WERI-Rb-1 (cell line): Measurements from ENCODE around the gene STPG2.
A peak's percentile ranks its signal among the peaks of the same experiment; 100 is the strongest.

Source experiments
- DNase-seq: peaks from one replicate; pipeline ENCODE4 v3.0.0-alpha.2; 2020
- H3K27ac ChIP-seq: fragments of 250-450 bp; sonication (Bioruptor Pico); 2 replicates; pipeline ENCODE4 v1.5.1; 2020; ENCODE audit warnings: mild to moderate bottlenecking, moderate library complexity
- H3K27me3 ChIP-seq: fragments of 250-450 bp; sonication (Bioruptor Pico); 2 replicates; pipeline ENCODE4 v1.5.1; 2021; ENCODE audit warnings: mild to moderate bottlenecking, low read depth, moderate library complexity; ENCODE audit not compliant: insufficient read depth, severe bottlenecking
- H3K36me3 ChIP-seq: fragments of 250-450 bp; sonication (Bioruptor Pico); 2 replicates; pipeline ENCODE4 v1.5.1; 2020; ENCODE audit warnings: mild to moderate bottlenecking, moderate library complexity
- H3K4me3 ChIP-seq: 2 replicates; pipeline ENCODE4 v1.5.1; 2011; ENCODE audit warnings: low read depth, mild to moderate bottlenecking, control low read depth, low read length
- H3K9me3 ChIP-seq: fragments of 250-450 bp; sonication (Bioruptor Pico); 2 replicates; pipeline ENCODE4 v1.5.1; 2021; ENCODE audit warnings: mild to moderate bottlenecking, moderate library complexity; ENCODE audit not compliant: severe bottlenecking
- TF ChIP-seq, protein P1 (sequence below): IDR thresholded peaks from 2 replicates; pipeline ENCODE4 v1.5.1; 2011; ENCODE audit warnings: low read depth, mild to moderate bottlenecking, control low read depth, inconsistent platforms, low read length

Gene STPG2

DNA sequence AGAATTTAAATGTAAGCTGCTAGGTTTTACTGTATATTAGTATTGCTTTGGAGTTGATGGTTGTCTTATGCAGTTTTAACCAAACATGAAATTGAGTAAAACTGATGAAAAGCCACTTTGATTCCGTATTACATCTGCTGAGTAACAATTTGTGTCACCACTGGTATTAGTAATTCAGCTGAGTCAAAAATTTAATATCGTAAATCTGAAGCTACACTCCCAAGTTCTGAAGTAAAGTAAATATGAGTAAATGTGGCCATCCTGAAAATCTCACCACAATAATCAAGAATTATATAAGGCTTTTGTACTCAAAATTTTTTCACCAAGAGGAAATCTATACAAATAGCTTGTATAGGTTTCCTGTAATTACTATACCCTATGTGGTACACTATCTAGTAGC, 142.3 kb downstream of the STPG2 start:
- H3K9me3 ChIP-seq: peaks cover 3% of the 10 kb centered on the region
- no peak for DNase-seq
- no peaks in the 10 kb centered on the region for H3K27me3 ChIP-seq
- TF ChIP-seq, protein P1, sequence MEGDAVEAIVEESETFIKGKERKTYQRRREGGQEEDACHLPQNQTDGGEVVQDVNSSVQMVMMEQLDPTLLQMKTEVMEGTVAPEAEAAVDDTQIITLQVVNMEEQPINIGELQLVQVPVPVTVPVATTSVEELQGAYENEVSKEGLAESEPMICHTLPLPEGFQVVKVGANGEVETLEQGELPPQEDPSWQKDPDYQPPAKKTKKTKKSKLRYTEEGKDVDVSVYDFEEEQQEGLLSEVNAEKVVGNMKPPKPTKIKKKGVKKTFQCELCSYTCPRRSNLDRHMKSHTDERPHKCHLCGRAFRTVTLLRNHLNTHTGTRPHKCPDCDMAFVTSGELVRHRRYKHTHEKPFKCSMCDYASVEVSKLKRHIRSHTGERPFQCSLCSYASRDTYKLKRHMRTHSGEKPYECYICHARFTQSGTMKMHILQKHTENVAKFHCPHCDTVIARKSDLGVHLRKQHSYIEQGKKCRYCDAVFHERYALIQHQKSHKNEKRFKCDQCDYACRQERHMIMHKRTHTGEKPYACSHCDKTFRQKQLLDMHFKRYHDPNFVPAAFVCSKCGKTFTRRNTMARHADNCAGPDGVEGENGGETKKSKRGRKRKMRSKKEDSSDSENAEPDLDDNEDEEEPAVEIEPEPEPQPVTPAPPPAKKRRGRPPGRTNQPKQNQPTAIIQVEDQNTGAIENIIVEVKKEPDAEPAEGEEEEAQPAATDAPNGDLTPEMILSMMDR: no peak
- H3K4me3 ChIP-seq: no peak overlapping the region
- H3K36me3 ChIP-seq: no peaks in the 10 kb centered on the region
- no peak overlapping the region for H3K27ac ChIP-seq

DNA sequence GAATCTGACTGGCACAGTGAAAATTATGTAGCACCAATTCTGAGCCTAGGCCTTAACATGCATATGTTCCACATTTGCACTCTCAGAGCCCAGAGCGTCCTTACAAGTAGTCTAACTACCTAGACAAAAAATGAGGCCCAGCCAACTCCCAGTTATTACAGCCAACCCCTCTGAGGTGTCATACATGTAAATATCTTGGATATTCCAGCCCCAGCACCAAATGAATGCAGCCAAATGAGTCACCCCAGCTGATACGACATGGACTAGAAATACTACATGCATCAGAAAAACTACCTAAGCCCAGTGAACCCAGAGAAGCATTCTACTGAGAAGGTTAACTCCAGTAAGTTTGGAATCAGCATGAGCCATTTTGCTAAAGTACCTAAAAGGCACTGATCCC, 145.1 kb downstream of the STPG2 start:
- TF ChIP-seq, protein P1: no peak
- H3K27ac ChIP-seq: no peak overlapping the region
- DNase-seq: no peak
- peaks cover 3% of the 10 kb centered on the region for H3K9me3 ChIP-seq
- no peaks in the 10 kb centered on the region for H3K36me3 ChIP-seq
- H3K27me3 ChIP-seq: no peaks in the 10 kb centered on the region
- H3K4me3 ChIP-seq: no peak overlapping the region

DNA sequence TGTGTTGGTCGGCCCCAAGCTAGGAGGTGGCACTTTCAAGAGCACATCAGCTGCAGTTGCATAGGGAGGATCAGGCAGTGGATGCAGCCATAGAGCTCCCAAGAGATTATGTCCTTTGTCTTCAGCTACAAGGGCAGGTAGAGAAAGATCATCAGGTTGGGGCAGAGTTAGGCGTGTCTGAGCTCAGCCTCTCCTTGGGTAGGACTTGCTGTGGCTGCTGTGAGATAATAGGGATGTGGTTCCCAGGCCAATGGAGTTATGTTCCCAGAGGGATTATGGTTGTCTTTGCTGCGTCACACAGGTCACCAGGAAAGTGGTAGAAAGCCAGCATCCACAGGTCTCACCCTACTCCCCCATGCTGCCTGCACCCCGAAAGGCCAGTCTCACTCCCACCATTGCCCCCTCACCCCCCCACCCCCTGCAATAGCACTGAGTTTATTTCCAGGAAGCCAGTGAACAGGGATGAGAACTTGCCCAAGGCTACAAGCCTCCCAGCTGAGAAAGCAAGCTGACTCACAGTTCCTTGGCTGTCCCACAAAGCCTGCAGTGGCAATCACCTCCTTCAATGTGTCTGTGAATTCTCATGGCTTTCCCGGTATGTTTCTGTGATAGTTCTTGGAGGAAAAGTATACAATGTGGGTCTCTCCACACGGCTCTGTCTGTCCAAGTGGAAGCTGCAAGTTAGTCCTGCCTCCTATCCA, 148.4 kb downstream of the STPG2 start:
- TF ChIP-seq, protein P1: no peak
- no peak overlapping the region for H3K4me3 ChIP-seq
- no peaks in the 10 kb centered on the region for H3K27me3 ChIP-seq
- H3K27ac ChIP-seq: no peak overlapping the region
- DNase-seq: no peak
- peaks cover 6% of the 10 kb centered on the region for H3K9me3 ChIP-seq
- no peaks in the 10 kb centered on the region for H3K36me3 ChIP-seq

DNA sequence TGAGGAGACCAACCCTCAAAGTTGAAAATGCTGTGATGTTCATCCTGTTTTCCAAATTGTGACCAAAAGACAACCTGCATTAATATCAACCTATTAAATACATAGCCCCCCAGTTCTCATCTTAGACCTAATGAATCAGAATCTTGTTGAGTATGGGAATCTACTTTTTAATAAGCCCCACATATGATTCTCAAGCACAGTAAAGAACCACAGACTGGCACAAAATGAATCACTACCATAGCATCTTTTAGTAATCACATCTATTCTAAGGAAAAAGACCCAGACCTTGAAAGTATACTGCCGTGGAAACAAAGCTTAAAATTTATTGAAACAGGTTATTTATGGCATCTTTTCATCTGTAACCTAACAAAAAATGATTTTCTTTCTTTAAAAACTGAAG, 152.9 kb downstream of the STPG2 start:
- DNase-seq: no peak
- Histone ChIP-seq H3K27me3 (no peaks in the 10 kb centered on the region), H3K9me3 (peaks cover 2% of the 10 kb centered on the region), H3K27ac (no peak overlapping the region), H3K36me3 (no peaks in the 10 kb centered on the region), H3K4me3 (no peak overlapping the region)
- TF ChIP-seq, protein P1: no peak

DNA sequence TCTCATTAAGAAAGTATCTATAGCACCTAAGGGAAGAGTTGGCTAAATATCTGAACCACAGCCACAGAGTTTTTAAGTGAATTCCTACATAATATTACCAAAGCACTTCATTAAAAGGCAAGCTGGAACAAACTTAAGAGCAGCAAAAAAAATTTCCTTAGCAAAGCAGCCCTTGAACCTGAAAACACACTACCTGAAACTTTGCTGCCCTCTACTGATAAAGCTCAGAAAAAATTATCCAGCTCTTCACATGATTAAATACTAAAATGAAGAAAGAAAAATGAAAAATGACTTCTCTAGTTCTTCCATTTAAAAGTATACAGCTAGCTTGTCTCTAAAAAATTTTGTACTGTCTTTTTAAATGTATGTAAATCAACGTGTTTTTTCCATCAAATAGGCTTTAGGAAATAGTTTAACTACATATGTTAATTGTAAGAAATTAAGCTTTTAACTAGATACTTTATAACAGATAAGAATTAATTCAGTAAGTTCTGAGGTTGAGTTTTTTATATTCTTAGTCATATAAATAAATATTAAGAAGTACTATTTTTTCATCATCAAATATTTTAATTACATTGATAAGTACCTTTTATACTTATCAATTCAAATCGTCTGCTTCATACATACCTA, 156.1 kb downstream of the STPG2 start:
- H3K9me3 ChIP-seq: no peaks in the 10 kb centered on the region
- no peaks in the 10 kb centered on the region for H3K27me3 ChIP-seq
- no peak overlapping the region for H3K4me3 ChIP-seq
- no peak for DNase-seq
- TF ChIP-seq, protein P1: peak; percentile 48
- no peaks in the 10 kb centered on the region for H3K36me3 ChIP-seq
- no peak overlapping the region for H3K27ac ChIP-seq
